22Rv1 (cell line): ENCODE data around the gene GDPD5.

Source experiments
- H3K27ac ChIP-seq: fragments of 450-650 bp; 2 replicates; pipeline ENCODE4 v1.5.1; 2017
- CTCF ChIP-seq: fragments of 450-650 bp; IDR thresholded peaks from 2 replicates; pipeline ENCODE4 v1.5.1; 2017; ENCODE audit warnings: mild to moderate bottlenecking
- ZFX ChIP-seq: fragments of 450-650 bp; IDR thresholded peaks from 2 replicates; pipeline ENCODE4 v1.6.1; 2017; ENCODE audit warnings: antibody characterized with exemption, borderline replicate concordance

GDPD5 gene

GRCh38 chr11:75539459-75540334 lies 14.0 kb upstream of the GDPD5 start:
- H3K27ac ChIP-seq = no peak overlapping the region
- TF ChIP-seq ZFX = no peak
- TF ChIP-seq CTCF = no peak

GRCh38 chr11:75538150-75538942 lies 12.6 kb upstream of the GDPD5 start:
- no peak for TF ChIP-seq CTCF
- TF ChIP-seq ZFX = no peak

GRCh38 chr11:75537740-75538139 lies 12.0 kb upstream of the GDPD5 start:
- H3K27ac ChIP-seq = no peak overlapping the region
- TF ChIP-seq CTCF (no peak), ZFX (no peak)

More at GRCh38 chr11:75538150-75538942, 12.6 kb upstream of the GDPD5 start:
- no peak overlapping the region for H3K27ac ChIP-seq

- H3K27ac ChIP-seq = no peak overlapping the region
- TF ChIP-seq CTCF (no peak), ZFX (no peak)
Observed at GRCh38 chr11:75536786-75537641, 11.3 kb upstream of the GDPD5 start.

GRCh38 chr11:75535071-75535470 lies 9.3 kb upstream of the GDPD5 start:
- no peak overlapping the region for H3K27ac ChIP-seq
- TF ChIP-seq ZFX (no peak), CTCF (no peak)

- TF ChIP-seq CTCF = no peak
- no peak for TF ChIP-seq ZFX
- no peak overlapping the region for H3K27ac ChIP-seq
Observed at GRCh38 chr11:75534259-75535069, 8.7 kb upstream of the GDPD5 start.
